Kidney glomerular epithelial cell (primary cell): ENCODE measurements around the gene CIAO2B.

Experiments
- DNase-seq: peaks from one replicate; lab custom pipeline; 2025; lab: John Stamatoyannopoulos, UW

Gene CIAO2B

GRCh38 chr16:66886321-66886720, 47.9 kb downstream of the CIAO2B start:
- no peak for DNase-seq

- DNase-seq = no peak
Measured at GRCh38 chr16:66885491-66885890, 48.7 kb downstream of the CIAO2B start.

- DNase-seq = no peak
Measured at GRCh38 chr16:66882702-66883101, 51.5 kb downstream of the CIAO2B start.
